D341Med (cell line): ENCODE results near the gene WDFY3.

Source experiments
- DNase-seq: peaks from one replicate; pipeline ENCODE4 v3.0.0; 2012; ENCODE audit warnings: low spot score

Gene WDFY3

DNA sequence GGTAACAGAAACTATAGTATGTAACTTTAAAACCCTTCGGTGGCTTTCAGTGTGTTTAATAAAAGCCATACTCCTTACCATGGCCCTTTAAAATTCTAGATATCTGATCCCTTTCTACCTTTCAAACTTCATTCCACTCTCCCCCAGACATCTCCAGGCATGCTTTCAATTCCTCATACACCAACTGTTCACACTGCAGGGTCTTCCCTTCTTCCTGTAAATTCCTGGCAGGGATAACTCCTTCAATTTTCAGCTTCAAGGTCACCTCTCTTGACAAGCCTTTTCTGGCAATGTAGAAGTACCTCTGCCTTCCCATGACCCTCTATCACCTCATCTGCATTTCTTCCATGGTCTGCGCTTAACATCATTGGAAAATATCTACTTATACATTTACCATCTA, 60.8 kb downstream of the WDFY3 start:
- DNase-seq: no peak

DNA sequence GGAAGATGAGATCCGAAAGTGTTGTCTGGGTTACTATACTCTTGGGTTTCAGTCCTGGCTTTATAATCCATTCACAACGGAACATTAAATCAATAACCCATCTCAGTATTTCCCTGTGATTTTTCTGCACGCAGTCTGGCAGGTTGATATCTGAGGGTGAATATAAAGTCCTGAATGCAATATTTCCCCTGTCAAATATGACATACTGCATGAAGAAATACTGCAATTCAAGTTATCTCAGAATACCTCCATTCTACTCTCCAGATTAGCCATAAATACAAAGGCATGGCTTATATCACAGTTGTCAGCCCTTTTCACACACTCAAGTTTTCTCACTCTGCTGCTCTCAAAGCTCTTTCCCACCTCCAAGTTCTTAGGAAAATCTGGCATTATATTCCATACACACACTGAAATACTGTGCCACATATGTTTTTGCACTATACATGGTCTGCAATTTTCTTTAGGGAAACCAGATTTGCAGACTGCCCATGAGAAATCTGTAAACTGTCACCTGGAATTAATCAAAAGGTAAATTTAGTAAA, 64.7 kb downstream of the WDFY3 start:
- no peak for DNase-seq

DNA sequence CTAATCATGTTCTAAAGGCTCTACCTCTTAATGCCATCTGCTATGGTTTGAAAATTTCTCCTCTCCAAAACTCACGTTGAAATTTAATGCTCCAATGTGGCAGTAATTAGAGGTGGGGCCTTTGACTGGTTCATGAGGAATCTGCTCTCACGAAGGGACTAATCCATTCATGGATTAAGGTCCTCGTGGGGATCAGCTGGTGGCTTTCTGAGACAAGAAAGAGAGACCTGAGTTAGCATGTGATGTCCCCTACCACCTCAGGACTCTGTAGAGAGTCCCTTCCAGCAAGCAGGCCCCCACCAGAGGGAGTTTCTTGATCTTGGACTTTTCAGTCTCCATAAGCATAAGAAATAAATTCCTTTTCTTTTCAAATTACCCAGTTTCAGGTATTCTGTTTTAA, 65.3 kb downstream of the WDFY3 start:
- DNase-seq: peak; percentile 60

DNA sequence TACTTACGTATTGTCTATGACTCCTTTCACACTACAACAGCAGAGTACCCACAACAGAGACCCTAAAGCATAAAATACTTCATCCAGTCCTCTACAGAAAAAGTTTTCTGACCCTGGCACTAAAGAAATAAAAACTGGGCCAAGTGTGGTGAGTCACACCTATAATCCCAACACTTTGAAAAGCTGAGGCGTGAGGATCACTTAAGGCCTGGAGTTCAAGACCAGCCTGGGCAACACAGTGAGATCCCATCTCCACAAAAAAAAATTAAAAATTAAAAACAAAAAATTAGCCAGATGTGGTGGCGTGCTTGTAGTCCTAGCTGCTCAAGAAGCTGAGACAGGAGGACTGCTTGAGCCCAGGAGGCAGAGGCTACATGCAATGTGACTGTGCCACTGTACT, 66.9 kb downstream of the WDFY3 start:
- no peak for DNase-seq

DNA sequence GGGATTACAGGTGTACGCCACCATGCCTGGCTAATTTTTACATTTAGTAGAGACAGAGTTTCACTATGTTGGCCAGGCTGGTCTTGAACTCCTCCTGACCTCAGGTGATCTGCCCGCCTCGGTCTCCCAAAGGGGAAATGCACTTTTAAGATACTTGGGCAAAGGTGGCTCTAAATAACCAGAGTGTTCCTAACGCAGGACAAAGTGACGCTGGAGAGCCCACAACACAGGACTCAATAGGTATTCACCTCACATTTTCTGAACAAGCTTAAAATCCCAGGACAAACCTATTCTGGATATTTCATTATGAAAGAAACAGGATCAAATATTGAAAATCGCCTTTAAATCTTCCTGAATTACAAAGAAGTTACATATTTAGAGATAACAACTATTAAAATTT, 69.0 kb downstream of the WDFY3 start:
- DNase-seq: no peak

DNA sequence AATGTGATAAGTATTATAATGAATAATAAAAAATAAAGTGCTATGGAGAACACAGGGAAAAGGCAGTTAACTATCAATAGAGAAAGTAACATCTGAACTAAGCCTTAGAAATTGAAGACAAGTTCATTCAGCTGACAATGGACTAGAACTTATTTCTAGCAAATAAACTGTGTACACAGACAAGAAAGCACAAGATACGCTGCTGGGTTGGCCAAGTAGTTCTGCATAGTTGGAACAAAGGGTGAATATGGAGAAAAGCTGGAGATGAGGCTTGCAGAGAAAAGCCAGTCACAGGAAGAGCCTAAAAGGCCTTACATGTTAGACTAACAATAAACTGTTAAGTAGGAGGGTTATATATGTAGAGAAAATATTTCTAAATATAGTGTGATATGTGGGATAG, 71.2 kb downstream of the WDFY3 start:
- no peak for DNase-seq

DNA sequence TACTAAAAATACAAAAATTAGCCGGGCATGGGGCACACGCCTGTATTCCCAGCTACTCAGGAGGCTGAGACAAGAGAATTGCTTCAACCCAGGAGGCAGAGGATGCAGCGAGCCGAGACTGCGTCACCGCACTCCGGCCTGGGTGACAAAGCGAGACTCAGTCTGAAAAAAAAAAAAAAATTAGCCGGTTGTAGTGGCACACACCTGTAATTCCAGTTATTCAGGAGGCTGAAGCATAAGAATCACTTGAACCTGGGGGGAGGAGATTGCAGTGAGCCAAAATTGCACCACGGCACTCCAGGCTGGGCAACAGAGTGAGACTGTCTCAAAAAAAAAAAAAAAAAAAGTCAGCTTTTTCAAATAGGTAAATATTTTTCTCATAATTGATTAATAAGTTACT, 71.9 kb downstream of the WDFY3 start:
- no peak for DNase-seq

DNA sequence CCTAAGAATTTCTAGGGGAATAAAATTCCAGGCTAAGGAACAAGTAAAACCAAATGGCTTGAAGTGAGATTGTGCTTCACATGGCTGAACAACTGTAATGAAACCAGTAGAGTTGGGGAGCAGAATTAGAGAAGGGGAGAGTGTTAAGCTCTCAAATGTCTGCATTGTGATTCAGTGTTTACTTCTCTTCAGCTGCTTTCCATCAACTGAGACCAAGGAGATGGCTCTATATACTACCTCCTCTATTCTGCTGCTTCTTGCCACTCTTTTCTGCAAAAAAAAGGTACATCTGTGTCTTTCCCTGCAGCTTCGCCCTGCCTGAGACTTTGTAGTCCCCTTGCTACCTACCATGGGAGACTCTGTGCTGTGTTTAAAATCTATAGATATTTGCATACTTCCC, 73.5 kb downstream of the WDFY3 start:
- no peak for DNase-seq

DNA sequence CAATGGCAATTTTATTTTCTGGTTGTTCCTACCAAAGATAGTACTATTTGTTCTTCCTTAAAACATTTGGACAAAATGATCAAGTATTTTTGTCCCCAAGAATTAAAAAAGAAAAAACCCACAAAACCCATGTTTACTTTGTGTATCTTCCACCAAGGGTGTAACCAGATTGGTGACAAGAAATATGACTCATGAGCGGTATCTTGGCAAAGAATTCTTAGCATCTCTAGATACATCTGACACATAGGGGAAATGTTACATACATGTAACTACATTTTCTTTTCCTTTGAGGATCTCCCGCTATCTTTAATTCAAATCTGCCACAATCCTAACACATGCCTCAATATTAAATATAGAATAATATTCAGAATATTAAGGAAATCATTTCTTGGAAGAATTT, 78.7 kb downstream of the WDFY3 start:
- no peak for DNase-seq

DNA sequence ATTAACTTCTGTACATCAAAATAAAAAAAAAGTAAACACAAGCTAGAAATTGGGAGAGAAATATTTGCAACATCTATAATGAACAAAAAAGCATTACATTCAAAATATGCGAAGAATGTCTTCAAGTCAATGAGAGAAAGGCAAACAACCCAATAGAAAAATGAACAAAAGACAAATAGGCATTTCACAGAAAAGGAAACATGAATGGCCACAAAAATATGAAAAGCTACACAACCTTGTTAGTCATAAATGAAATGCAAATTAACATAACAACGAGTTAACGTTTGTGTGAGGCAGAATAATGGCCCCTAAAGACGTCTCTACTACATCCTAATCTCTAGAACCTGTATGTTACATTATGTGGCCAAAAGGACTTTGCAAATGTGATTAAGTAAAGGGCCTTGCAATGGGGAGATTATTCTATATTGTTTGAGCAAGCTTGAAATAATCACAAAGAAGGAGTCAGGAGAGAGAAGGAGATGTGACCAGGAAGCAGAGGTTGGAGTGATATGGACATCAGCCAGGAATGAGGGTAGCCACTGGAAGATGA, 86.8 kb downstream of the WDFY3 start:
- DNase-seq: no peak

DNA sequence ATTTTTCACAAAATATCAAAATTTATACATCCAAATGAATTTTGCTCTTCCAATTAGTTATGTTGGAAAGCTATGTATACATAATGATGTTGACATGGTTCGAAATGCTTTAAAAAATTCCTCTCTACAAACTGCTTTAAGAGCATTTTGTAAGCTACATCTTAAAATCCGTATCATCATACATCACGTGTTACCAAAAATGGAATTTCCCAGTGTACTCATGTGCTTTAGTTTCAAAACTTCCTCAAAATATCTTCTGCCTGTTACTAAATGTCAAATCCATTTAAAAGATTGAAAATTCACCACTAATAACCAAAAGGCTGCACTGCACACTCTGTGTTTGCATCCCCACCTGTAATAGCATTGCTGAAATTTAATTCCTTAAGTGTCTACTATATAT, 87.9 kb downstream of the WDFY3 start:
- no peak for DNase-seq

DNA sequence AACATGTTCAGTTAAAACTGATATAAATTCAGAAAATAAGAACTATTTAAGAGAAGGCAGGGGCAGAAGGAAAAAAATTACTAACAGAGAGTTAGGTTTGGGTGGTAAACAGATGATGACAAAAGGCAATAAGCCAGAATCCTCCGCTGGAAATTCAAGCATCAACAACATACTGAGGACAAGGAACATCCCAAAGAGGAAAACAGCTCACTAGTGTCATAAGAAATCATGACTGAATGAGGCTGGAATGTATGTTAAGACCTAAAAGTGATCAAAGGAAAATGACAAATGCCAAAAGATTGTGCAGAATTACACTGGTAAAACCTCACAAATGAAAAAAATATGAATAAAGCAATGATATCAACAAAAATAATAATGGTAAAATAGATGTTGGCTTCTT, 88.4 kb downstream of the WDFY3 start:
- no peak for DNase-seq

DNA sequence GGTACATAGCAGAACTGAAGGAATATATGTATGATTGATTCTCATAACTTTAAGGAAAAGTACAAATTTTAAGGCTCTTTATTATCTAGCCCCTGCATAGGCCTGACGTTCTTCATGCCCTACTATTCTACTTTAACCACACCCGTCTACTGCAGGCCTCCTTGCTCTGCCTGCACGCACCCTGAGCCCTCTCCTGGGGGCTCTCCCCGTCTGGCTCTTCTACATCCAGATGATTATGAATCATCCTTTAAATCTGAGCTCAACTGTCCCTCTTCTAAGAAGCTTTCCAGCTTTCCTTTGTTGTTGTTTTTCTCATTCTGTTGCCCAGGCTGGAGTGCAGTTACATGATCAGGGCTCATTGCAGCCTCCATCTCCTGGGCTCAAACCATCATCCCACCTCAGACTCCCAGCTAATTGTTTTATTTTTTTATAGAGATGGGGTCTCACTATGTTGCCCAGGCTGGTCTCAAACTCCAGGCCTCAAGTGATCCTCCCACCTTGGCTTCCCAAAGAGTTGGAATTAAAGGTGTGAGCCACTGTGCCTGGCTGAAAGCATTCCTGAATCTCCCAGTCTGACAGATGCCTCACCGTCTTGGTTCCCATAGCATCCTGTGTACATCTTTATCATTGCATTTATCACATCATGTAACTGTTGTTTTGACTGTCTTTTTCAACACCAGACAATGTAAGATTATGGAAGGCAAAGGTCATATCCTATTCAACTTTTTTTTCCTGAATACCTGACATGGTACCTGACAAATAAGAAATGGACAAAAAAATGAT, 89.2 kb downstream of the WDFY3 start:
- peak; percentile 69 for DNase-seq

DNA sequence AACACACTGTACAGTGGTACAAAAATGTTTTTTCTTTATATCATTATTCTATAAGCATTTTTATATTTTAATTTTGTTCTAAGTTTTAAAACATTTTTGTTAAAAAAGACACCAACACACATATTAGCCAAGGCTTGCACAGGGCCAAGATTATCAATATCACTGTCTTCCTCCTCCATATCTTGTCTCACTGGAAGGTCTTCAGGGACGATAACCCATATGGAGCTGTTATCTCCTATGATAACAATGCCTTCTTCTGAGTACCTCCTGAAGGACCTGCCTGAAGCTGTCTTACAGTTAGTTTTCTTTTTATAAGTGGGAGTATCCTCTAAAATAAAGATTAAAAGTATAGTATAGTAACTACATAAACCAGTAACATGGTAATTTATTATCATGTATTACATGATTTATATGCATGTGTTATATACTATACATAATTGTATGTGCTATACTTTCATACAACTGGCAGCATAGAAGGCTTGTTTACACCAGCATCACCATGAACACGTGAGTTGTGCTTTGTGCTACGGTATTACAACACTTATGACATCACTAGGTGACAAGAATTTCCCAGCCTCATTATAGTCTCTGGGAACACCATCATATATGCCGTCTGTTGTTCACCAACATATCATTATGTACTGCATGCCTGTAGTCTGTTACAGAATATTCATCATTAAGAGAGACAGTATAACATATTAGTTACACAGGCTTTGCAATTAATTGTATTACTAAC, 90.7 kb downstream of the WDFY3 start:
- no peak for DNase-seq

DNA sequence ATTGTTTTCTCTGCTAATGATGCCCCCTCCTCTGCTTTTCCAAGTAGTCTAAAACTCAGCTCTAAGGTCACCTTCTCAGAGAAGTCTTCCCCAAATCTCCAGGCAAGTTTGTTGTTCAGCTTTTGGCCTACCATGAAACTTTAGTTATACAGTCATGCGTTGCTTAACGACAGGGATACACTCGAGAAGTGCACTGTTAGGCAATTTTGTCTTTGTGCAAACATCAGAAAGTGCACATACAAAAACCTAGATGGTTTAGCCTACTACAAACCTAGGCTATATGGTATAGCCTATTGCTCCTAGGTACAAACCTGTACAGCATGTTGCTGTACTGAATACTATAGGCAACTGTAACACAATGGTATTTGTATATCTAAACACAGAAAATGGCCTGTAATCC, 91.9 kb downstream of the WDFY3 start:
- no peak for DNase-seq

DNA sequence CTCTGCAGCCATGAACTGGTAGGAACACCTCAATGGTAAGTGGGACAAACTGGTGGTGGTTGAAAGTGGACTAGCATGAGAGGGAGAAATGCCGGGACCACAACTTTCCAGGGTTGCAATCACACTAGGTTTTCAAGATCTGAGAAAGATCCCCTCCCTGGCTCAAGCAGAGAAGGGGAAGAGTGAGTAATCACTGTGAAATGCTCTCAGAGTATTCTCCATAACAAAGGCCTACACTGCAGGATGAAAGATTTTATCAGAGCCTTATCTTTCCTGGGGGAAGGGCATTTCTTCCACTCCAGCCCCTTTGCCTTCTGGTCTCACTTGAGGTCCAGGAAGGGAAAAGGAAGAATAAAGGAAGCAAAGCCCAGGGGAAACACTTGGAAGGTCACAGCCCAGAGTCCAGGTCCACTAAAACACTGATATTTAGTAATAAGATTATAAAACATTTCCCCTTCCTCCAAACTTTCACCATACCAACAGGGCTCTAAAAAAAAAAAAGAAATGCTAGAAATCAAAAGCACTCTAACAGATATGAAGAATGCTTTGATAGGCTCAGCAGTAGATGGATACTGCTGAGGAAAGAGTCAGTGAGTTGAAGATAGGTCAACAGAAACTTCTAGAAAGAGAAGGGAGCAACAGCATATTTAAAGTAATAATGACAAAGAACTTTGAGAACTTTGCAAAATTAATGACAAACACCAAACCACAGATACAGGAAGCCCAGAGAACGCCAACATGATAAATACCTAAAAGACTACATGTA, 95.9 kb downstream of the WDFY3 start:
- DNase-seq: no peak

DNA sequence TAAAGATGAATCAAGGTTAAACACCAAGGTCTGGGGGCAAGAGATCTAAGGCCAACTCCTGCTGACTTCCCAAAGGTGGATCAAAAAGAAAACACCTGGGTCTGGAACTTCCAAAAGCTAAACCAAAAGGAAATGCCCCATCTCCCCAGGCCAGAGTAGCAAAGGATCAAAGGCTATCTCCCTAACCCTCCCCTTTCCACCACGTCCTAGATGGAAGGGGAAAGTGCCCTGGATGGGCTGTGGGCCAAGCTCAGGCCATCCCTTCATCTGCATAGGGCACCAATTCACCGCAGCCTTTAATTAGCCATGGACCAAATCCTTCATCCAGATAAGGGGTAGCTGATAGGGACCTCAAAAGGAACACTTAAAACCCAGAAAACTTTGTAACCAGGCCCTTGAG, 100.2 kb downstream of the WDFY3 start:
- no peak for DNase-seq

DNA sequence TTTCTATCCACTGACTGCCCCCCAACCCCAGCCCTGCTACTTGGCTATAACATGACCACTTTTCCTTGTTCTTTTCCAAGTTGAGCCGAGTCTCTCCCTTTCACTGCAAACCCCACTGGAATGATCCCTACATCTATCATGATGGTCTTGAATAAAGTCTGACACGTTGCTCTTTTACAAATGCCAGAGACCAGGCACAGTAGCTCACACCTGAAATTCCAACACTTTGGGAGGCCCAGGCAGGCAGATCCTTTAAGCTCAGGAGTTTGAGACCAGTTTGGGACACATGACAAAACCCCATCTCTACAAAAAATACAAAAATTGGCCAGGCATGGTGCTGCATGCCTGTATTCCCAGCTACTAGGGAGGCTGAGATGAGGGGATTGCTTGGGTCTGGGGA, 100.9 kb downstream of the WDFY3 start:
- DNase-seq: no peak

DNA sequence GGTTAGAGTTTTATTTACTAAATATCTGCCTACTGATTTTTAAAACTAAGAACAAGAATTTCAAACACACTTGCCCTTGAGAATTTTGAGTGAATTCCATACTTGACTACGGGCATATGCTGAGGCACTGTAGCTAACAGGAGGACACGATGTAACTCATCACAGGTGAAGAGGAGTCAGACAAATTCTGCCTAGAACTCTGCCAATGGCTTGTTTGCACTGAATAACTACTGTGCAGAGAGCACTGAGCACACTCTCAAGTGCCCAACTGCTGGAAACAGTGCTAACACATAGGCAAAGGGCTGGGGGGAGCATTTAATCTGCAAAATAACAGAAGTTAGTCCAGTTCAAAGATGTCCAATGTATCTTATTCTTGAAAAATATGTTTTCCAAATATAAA, 104.4 kb downstream of the WDFY3 start:
- no peak for DNase-seq

DNA sequence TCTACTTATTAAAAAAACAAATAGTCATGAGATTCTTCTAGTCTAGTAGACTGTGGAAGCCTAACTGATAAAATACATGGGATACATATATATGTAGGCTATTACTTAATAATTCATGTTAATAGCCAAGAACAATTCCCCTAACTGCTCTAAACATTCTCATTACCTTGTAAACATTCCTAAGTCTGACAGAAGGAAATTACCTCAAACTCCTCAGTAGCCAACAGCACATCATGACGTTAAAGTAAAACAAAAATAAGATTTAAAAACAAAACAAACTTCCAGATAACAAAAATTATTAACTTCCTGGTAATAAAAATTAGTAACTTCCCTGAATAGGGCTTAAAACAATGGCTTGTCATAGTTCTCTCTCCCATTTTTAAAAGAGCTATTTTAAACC, 109.2 kb downstream of the WDFY3 start:
- DNase-seq: no peak

DNA sequence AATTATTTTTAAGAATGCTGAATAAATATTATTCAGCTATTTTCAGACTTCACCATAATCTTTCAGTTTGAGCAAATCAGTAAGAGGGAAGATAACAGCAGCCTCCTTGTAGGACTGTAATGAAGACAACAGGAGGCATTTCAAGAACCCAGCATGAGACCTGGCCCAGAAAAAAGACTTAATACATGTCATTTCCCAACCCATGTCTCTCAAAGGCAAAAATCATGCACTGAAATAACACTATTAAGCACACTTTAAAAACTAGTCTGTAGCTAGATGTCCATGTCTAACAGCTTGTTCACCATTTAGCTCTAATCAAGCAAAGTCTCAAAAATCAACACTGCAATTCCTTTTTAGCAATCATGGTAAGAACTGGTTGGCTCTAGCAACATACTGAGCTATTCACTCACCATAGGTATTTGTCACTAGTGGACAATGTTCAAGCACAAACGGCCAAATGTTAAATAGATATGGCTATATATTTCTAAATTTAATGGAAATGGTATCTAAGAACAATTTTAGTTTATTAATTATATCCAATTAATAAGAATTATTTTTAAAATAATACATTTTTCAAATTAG, 109.9 kb downstream of the WDFY3 start:
- DNase-seq: no peak

DNA sequence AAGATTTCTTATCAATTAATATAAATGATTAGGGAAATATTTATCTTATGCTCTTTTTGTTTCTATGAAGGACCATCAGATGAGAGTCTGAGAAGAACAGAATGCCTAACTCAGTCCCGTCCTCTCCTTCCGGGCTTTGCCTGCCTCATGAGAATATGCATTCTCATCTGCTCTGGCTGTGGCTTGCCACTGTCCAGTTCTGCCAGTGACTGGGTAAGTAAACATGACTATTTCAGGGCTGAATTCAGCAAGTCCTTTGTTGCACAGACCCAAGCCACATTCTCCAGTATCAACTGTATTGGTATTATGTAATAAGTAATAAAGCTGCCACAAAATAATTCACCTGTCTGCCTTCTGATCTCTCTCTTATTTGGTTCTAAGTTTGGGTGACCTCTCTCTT, 110.7 kb downstream of the WDFY3 start:
- DNase-seq: no peak
